GM12878 (cell line): ENCODE measurements around the gene HOGA1.

Experiments used
- BRCA1 ChIP-seq: IDR thresholded peaks from 2 replicates; pipeline ENCODE4 v1.6.1; 2011; ENCODE audit warnings: low read depth, low read length, improper control_type of control experiment
- EZH2 ChIP-seq: IDR thresholded peaks from 2 replicates; pipeline ENCODE4 v1.6.1; 2012; ENCODE audit warnings: low read depth, mild to moderate bottlenecking, control low read depth, inconsistent platforms, low read length, borderline replicate concordance; ENCODE audit not compliant: control insufficient read depth

DNA sequence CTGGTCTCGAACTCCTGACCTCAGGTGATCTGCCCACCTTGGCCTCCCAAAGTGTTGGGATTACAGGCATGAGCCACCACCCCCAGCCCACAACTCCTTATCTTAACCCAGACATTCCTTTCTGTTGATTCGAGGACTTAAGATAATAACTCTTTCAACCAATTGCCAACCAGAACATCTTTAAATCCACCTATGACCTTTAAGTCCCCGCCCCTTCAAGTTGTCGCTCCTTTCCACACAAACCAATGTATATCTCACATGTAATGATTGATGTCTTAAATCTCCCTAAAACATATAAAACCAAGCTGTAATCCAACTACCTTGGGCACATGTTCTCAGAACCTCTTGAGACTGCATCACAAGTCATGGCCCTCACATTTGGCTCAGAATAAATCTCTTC, 19.4 kb upstream of the HOGA1 start:
- TF ChIP-seq EZH2, result no peak
- TF ChIP-seq BRCA1, result no peak
